ENCODE results near the gene CARMIL3. TPM values are rescaled to one million over a fixed set of nuclear protein-coding genes. Genes with fewer than 3 reads are reported as not detected.

The CARMIL3 gene
- total RNA-seq, 2 donors from 2014 or later = 0.31 TPM; not detected in 1

DNA sequence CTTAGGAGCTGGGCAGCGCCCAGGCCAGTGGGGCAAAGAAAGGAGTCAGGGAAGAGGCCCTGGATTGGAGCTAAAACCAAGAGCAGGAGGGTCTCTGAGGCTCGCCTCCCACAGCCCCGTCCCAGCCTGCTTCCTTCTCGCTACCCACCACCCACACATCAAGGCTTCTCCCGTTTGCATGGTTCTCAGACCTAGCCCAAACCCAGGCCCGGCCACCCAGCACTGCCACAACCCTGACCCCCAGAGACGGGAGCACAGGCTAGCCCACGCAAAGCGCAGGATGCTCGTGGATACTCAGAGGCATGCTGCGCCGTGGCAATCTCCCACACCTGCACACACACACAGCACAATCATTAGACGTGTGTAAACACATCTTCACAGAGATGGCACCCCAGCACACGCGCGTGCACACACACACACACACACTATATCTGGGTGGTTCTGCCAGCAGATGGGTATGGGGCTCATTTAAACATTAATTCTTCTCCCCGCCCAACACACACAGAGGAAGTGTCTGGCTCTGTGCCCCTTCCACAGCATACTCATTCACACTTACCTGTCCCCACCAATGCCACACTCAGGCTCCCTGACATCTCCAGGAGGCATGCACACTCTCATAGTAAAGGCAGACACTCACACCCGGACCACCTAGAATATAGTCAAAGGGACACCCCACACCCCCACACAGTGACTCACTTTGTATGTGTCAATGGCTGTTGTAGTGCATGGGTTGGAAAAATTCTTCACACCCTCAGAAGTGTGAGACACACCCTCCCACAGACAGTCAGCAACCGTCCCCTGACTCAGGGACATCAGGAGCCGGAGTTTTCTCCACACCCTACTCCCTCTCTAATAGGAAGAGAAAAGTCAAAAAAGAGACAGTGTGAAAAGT, 1.1 kb downstream of the CARMIL3 start:
- no peaks in the 10 kb centered on the region for H3K9me3 ChIP-seq (ENCODE audit: control insufficient read depth, low read length, poor library complexity, severe bottlenecking)
- Mint-ChIP-seq H3K27me3 (peaks cover 50% of the 10 kb centered on the region), H3K4me1 (peaks cover 7% of the 10 kb centered on the region), H3K36me3 (ENCODE audit: low read depth) (peaks cover 4% of the 10 kb centered on the region), H3K4me3 (peak overlapping the region; percentile 88), H3K27ac (peak overlapping the region; percentile 39)
- no peak for ATAC-seq
- DNase-seq = no peak

DNA sequence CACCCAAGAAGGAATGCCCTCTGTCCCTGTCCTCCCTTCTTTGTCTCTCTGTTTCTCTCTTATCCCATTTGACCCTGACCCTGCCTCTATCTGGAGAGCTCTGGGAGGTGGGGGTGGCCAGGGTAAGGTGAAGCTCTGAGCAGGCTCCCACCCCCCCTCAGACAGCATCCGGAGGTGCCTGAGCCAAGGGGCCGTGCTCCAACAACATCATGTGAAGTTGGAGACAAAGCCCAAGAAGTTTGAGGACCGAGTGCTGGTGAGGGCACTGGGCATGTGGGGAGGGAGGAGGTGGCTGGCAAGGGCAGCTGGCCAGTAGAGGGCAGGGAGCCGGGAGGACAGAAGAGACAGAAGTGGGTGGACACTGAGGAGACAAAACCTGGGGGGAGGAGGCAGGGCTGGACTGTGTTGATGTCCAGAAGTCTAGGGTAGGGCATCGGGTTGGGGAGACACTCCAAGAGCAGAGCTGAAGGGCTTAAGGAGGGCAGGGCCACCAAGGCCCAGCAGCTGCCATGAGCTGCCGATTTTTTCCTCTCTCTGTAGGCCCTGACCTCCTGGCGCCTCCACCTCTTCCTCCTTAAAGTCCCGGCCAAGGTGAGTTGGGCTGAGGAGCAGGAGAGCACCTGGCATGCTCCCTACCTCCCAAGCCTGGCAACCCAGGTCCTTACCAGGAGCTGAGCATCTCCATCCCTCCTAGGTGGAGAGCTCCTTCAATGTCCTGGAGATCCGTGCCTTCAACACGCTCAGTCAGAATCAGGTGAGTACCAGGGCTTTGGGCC, 1.9 kb downstream of the CARMIL3 start:
- peaks cover 43% of the 10 kb centered on the region for H3K27me3 Mint-ChIP-seq
- no peak overlapping the region for H3K27ac Mint-ChIP-seq
- peaks cover 11% of the 10 kb centered on the region for H3K4me1 Mint-ChIP-seq
- no peaks in the 10 kb centered on the region for H3K9me3 ChIP-seq (ENCODE audit: control insufficient read depth, low read length, poor library complexity, severe bottlenecking)
- H3K36me3 Mint-ChIP-seq (ENCODE audit: low read depth) = peaks cover 4% of the 10 kb centered on the region
- DNase-seq = no peak
- peak overlapping the region; percentile 88 for H3K4me3 Mint-ChIP-seq
- no peak for ATAC-seq

DNA sequence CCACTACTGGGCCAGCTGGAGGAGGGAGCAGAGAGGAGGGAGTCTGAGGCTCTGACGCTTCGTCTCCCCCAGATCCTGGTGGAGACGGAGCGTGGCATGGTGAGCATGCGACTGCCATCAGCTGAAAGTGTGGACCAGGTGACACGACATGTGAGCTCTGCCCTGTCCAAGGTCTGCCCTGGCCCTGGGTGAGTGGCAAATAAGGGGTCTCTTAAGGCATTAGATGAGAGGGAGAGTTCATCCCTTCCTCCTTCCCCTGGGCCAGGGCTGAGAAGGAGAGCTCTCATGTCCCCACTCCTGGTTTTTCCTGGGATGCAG, 2.5 kb downstream of the CARMIL3 start:
- no peak overlapping the region for H3K4me3 Mint-ChIP-seq
- peaks cover 11% of the 10 kb centered on the region for H3K4me1 Mint-ChIP-seq
- ATAC-seq (no peak), DNase-seq (no peak)
- no peak overlapping the region for H3K27ac Mint-ChIP-seq
- H3K36me3 Mint-ChIP-seq (ENCODE audit: low read depth) = peaks cover 4% of the 10 kb centered on the region
- no peaks in the 10 kb centered on the region for H3K9me3 ChIP-seq (ENCODE audit: control insufficient read depth, low read length, poor library complexity, severe bottlenecking)
- peaks cover 39% of the 10 kb centered on the region for H3K27me3 Mint-ChIP-seq

DNA sequence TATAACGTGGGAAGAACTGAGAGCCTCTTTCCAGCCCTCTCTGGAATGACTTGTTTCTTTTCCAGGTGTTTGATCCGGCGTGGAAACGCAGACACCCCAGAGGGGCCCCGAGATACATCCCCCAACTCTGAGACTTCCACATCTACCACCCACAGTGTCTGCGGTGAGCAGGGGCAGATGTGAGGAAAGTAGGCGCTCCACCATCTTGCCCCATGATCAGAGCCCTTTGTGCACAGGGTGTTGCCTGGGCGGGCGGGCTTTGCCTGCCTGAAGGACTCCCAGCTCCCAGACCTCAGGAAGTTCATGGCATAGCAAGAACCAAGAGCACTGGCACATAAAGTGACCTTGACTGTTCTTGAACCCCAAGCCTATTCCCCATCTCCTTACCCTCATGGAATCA, 2.8 kb downstream of the CARMIL3 start:
- ATAC-seq = no peak
- no peak for DNase-seq
- Mint-ChIP-seq H3K27ac (no peak overlapping the region), H3K4me3 (no peak overlapping the region), H3K36me3 (ENCODE audit: low read depth) (peaks cover 4% of the 10 kb centered on the region), H3K4me1 (peaks cover 11% of the 10 kb centered on the region), H3K27me3 (peaks cover 38% of the 10 kb centered on the region)
- H3K9me3 ChIP-seq (ENCODE audit: control insufficient read depth, low read length, poor library complexity, severe bottlenecking) = no peaks in the 10 kb centered on the region

DNA sequence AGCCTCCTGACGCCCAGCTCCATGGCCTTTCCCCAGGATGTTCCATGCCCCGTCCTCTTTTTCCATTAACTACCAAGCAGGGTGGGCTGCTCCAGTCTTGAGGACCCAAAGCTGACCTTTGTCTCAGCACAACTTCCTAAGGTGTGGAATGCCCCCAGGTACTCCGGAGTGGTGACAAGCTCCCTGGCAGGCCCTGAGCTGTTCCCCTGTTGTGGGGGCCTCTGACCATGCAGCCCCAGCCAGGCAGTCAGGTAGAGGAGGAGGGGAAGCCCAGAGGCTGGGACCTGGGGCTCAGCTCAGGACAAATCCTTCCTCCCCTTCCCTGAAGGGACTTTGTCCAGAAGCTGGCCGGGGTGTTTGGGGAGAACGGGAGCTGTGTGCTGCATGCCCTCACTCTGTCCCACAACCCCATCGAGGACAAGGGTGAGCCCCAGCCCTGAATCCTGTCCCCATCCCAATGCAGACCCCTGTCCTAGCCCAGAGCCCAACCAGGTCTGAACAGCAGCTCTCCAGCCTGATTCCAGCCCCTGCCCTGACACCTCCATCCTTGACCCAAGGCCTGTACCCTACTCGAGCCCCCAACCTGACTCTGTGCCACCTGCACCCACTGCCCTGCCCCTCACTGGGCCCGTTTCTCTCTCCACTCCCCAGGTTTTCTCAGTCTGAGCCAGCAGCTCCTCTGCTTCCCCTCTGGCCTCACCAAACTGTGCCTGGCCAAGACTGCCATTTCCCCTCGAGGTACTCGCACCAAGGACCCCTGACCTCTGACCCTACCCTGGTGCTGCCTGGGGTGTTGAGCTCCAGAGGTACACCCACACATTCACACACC, 4.4 kb downstream of the CARMIL3 start:
- Mint-ChIP-seq H3K4me1 (peaks cover 10% of the 10 kb centered on the region), H3K4me3 (peak overlapping the region; percentile 64), H3K27ac (no peak overlapping the region)

DNA sequence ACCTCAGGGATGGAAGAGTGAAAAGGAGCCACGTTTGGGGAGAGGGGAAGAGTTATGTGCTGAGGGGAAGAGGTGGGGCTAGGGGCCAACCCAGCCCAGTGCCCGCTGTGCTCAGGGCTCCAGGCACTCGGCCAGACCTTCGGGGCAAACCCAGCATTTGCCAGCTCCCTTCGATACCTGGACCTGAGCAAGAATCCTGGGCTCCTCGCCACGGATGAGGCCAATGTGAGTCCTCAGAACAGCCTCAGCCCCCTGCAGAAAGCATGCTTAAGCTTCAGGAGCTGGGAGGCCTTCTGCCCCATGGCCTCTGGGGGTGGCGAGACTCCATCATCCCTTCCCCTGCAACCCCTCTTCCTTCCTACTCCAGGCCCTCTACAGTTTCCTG, 5.0 kb downstream of the CARMIL3 start:
- ATAC-seq (no peak), DNase-seq (no peak)
- Mint-ChIP-seq H3K27ac (no peak overlapping the region), H3K4me3 (peak overlapping the region; percentile 64), H3K27me3 (peaks cover 24% of the 10 kb centered on the region), H3K36me3 (ENCODE audit: low read depth) (peaks cover 4% of the 10 kb centered on the region), H3K4me1 (peaks cover 10% of the 10 kb centered on the region)
- no peaks in the 10 kb centered on the region for H3K9me3 ChIP-seq (ENCODE audit: control insufficient read depth, low read length, poor library complexity, severe bottlenecking)

More for the DNA sequence above, 4.4 kb downstream of the CARMIL3 start:
- ATAC-seq = no peak
- peaks cover 4% of the 10 kb centered on the region for H3K36me3 Mint-ChIP-seq (ENCODE audit: low read depth)
- H3K27me3 Mint-ChIP-seq = peaks cover 24% of the 10 kb centered on the region
- H3K9me3 ChIP-seq (ENCODE audit: control insufficient read depth, low read length, poor library complexity, severe bottlenecking) = no peaks in the 10 kb centered on the region
- no peak for DNase-seq

DNA sequence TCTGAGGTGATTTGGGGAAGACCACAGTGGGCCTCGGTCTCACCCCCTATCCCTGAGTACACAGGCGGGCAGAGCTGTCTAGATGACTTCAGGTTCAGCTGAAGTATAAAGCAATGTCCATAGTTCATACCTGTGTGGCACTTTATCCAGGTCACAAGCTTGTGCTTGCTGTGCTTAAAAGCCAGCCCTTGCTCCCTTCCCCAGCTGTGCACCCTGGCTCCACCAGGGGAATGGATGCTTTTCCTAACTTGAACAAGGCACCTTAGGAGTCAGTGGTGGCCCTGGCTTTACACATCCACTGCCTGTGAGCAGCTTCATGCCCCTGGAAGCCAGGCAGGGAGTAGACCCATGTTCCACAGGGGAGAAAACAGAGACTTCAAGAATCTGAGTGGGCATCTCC, 5.5 kb downstream of the CARMIL3 start:
- Mint-ChIP-seq H3K4me1 (peaks cover 10% of the 10 kb centered on the region), H3K27me3 (peaks cover 24% of the 10 kb centered on the region), H3K36me3 (ENCODE audit: low read depth) (peaks cover 4% of the 10 kb centered on the region), H3K27ac (no peak overlapping the region), H3K4me3 (no peak overlapping the region)
- no peaks in the 10 kb centered on the region for H3K9me3 ChIP-seq (ENCODE audit: control insufficient read depth, low read length, poor library complexity, severe bottlenecking)
- ATAC-seq (no peak), DNase-seq (no peak)

DNA sequence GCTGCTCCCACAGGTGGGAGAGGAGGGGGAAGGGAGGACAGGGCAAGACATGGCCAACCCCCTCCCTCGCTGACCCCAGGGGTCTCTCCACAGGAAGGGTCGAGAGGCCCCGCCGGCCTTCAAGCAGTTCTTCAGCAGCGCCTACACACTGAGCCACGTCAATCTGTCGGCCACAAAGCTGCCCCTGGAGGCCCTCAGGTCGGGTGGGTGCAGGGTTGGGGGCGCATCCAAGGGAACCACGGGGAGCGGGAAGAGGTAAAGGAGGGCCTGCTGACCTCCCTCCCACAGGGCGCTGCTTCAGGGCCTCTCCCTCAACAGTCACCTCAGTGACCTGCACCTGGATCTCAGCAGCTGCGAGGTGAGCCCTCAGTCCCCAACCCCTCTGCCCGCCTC, 6.1 kb downstream of the CARMIL3 start:
- Mint-ChIP-seq H3K27me3 (peaks cover 20% of the 10 kb centered on the region), H3K4me1 (peaks cover 7% of the 10 kb centered on the region), H3K27ac (no peak overlapping the region), H3K36me3 (ENCODE audit: low read depth) (peaks cover 4% of the 10 kb centered on the region), H3K4me3 (no peak overlapping the region)
- no peak for DNase-seq
- ATAC-seq = peak; percentile 29
- no peaks in the 10 kb centered on the region for H3K9me3 ChIP-seq (ENCODE audit: control insufficient read depth, low read length, poor library complexity, severe bottlenecking)

DNA sequence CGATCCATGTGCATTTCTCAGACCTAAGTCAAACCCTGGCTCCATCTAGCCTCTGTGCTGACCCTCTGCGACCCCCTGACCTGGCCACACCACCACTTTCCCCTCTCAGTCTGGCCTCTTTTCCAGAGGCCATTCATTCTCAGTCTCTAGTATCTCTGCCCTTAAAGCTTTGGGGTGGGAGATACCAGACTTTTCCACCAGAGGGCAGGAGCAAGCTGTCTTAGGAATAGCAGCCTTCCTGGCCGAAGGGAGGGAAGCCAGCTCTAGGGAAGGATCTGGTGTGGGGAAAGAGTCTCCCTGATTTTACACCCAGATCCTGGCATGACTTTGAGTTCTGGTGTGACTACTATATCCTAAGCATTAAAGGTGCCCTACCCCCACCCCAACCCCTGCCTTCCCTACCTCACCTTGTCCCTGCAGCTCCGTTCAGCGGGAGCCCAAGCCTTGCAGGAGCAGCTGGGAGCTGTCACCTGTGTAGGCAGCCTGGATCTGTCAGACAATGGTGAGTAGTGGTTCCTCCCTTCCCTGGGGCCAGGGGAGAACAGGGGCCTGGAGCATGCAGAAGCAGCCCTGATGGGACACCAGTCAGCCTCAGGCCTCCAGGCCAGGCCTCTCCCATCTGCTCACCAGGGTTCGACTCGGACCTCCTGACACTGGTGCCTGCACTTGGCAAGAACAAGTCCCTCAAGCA, 6.6 kb downstream of the CARMIL3 start:
- no peaks in the 10 kb centered on the region for H3K9me3 ChIP-seq (ENCODE audit: control insufficient read depth, low read length, poor library complexity, severe bottlenecking)
- H3K4me3 Mint-ChIP-seq = no peak overlapping the region
- peak; percentile 38 to 63 (median 48) for DNase-seq
- H3K4me1 Mint-ChIP-seq = peaks cover 4% of the 10 kb centered on the region
- peak; percentile 87 for ATAC-seq
- H3K27me3 Mint-ChIP-seq = peaks cover 15% of the 10 kb centered on the region
- H3K27ac Mint-ChIP-seq = no peak overlapping the region
- no peaks in the 10 kb centered on the region for H3K36me3 Mint-ChIP-seq (ENCODE audit: low read depth)

DNA sequence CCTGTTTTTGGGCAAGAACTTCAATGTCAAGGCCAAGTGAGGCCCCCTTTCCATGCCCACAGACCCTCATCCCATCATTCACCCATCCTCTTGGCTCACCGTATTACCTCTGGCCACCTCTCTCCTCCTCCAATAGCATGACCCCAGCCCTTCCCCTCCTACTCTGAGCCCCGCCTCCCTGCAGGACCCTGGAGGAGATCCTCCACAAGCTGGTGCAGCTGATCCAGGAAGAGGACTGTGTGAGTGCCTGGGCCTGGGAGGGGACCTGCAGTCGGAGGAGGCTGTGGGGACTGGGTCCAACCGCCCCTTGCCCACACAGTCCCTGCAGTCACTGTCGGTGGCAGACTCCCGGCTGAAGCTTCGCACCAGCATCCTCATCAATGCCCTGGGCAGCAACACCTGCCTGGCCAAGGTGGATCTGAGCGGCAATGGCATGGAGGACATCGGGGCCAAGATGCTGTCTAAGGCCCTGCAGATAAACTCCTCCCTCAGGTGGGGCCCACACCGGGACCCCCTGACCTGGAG, 7.2 kb downstream of the CARMIL3 start:
- Mint-ChIP-seq H3K4me1 (peaks cover 4% of the 10 kb centered on the region), H3K36me3 (ENCODE audit: low read depth) (no peaks in the 10 kb centered on the region), H3K27ac (no peak overlapping the region), H3K27me3 (peaks cover 12% of the 10 kb centered on the region), H3K4me3 (no peak overlapping the region)
- DNase-seq (no peak), ATAC-seq (no peak)
- no peaks in the 10 kb centered on the region for H3K9me3 ChIP-seq (ENCODE audit: control insufficient read depth, low read length, poor library complexity, severe bottlenecking)

DNA sequence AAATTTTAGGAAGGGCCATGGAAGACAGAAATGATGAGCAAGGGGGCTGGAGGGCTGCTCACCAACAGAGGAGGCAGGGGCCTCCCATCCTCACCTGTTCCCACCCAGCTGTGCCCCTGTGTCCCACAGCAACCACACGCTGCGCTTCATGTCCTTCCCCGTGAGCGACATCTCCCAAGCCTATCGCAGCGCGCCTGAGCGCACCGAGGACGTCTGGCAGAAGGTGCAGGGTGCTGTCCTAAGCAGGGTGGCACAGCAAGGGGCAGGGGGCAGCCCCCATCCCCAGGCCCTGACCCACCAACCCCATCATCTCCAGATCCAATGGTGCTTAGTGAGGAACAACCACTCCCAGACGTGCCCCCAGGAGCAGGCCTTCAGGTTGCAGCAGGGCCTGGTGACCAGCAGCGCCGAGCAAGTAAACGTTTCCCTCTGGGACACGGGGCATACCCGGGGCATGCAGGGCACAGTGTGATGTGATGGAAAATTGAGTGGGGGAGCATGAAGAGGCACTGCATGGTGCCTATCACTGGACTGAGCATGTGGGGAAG, 8.1 kb downstream of the CARMIL3 start:
- no peaks in the 10 kb centered on the region for H3K36me3 Mint-ChIP-seq (ENCODE audit: low read depth)
- ATAC-seq = no peak
- no peak for DNase-seq
- peaks cover 3% of the 10 kb centered on the region for H3K27me3 Mint-ChIP-seq
- no peak overlapping the region for H3K27ac Mint-ChIP-seq
- H3K9me3 ChIP-seq (ENCODE audit: control insufficient read depth, low read length, poor library complexity, severe bottlenecking) = no peaks in the 10 kb centered on the region
- peaks cover 4% of the 10 kb centered on the region for H3K4me1 Mint-ChIP-seq
- H3K4me3 Mint-ChIP-seq = no peak overlapping the region

DNA sequence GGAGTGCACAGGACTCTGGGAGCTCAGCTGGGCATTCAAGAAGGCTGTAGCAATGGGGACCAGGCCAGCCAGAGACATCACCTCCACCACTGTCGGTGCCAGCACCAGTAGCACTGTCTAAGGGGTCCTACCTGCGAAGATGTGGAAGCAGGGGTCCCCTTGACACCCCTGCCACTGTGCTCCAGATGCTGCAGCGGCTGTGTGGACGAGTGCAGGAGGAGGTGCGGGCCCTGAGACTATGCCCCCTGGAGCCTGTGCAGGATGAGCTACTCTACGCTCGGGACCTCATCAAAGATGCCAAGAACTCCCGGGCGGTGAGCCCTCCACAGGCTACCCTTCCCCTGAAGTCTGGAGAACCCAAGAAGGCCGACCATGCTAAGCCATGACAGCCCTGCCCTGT, 8.6 kb downstream of the CARMIL3 start:
- DNase-seq (no peak), ATAC-seq (no peak)
- H3K9me3 ChIP-seq (ENCODE audit: control insufficient read depth, low read length, poor library complexity, severe bottlenecking) = no peaks in the 10 kb centered on the region
- Mint-ChIP-seq H3K4me1 (peaks cover 4% of the 10 kb centered on the region), H3K27me3 (no peaks in the 10 kb centered on the region), H3K36me3 (ENCODE audit: low read depth) (no peaks in the 10 kb centered on the region), H3K27ac (no peak overlapping the region), H3K4me3 (no peak overlapping the region)
